Stimulated activated CD8-positive, alpha-beta memory T cell treated with anti-CD3 and anti-CD28 coated beads, Interleukin-2, amount 100 ng/mL, for 48 hours (primary cell): ENCODE data around the gene SPATA31C1.
"Not testable (repeated sequence)": the region's sequence is repeated elsewhere in the genome, so short reads cannot be mapped to it uniquely, and the experiment has no call there.

Source experiments
- DNase-seq, 2 donors: peaks; one replicate each; pipeline ENCODE4 v3.0.0-alpha.2; 2020; ENCODE audit warnings: low read depth in 2 of 2

The SPATA31C1 gene

GRCh38 chr9:87937918-87938317 is 20.2 kb downstream of the SPATA31C1 start:
- not testable (repeated sequence) for DNase-seq

GRCh38 chr9:87938336-87938735 is 20.6 kb downstream of the SPATA31C1 start:
- DNase-seq = not testable (repeated sequence)

GRCh38 chr9:87939096-87939495 is 21.3 kb downstream of the SPATA31C1 start:
- not testable (repeated sequence) for DNase-seq

GRCh38 chr9:87944096-87944495 is 26.3 kb downstream of the SPATA31C1 start:
- DNase-seq = no peak

- no peak for DNase-seq
Measured at GRCh38 chr9:87944682-87945081, 26.9 kb downstream of the SPATA31C1 start.

GRCh38 chr9:87950296-87950695 is 32.5 kb downstream of the SPATA31C1 start:
- DNase-seq = no peak

- no peak for DNase-seq
Measured at GRCh38 chr9:87950765-87951488, 33.2 kb downstream of the SPATA31C1 start.

GRCh38 chr9:87954230-87954629 is 36.5 kb downstream of the SPATA31C1 start:
- DNase-seq = no peak

- DNase-seq = no peak
Measured at GRCh38 chr9:87957839-87958238, 40.1 kb downstream of the SPATA31C1 start.

- DNase-seq = no peak
Measured at GRCh38 chr9:87958591-87958990, 40.8 kb downstream of the SPATA31C1 start.

GRCh38 chr9:87959916-87960581 is 42.3 kb downstream of the SPATA31C1 start:
- no peak for DNase-seq

GRCh38 chr9:87963770-87964169 is 46.0 kb downstream of the SPATA31C1 start:
- no peak for DNase-seq

- DNase-seq = no peak
Measured at GRCh38 chr9:87964826-87965225, 47.1 kb downstream of the SPATA31C1 start.

GRCh38 chr9:87968155-87968554 is 50.4 kb downstream of the SPATA31C1 start:
- no peak for DNase-seq

GRCh38 chr9:87970602-87971001 is 52.8 kb downstream of the SPATA31C1 start:
- DNase-seq = no peak

- DNase-seq = no peak
Measured at GRCh38 chr9:87973122-87973521, 55.4 kb downstream of the SPATA31C1 start.
